Brain microvascular endothelial cell (primary cell): ENCODE measurements around the gene PMVK.

ENCODE experiments used
- DNase-seq: peaks from one replicate; pipeline ENCODE4 v3.0.0-alpha.2; 2020
- H3K27ac ChIP-seq: fragments of 250-450 bp; sonication (Bioruptor Pico); 2 replicates; pipeline ENCODE4 v1.5.1; 2020; ENCODE audit warnings: mild to moderate bottlenecking, moderate library complexity
- H3K27me3 ChIP-seq: fragments of 250-450 bp; sonication (Bioruptor Pico); replicated peaks from 2 replicates; pipeline ENCODE4 v1.5.1; 2020; ENCODE audit warnings: mild to moderate bottlenecking
- H3K36me3 ChIP-seq: fragments of 250-450 bp; sonication (Bioruptor Pico); replicated peaks from 2 replicates; pipeline ENCODE4 v1.5.1; 2020; ENCODE audit warnings: mild to moderate bottlenecking
- H3K4me3 ChIP-seq: 2 replicates; pipeline ENCODE4 v1.5.1; 2011; ENCODE audit warnings: low read depth, mild to moderate bottlenecking, control low read depth, low read length, moderate library complexity
- in situ Hi-C: cut with HindIII; loops from 2 replicates; pipeline ENCODE4 v1.10.0; 2017; ENCODE audit warnings: low sequenced_read_pairs, low pct_ligation_motif_present
- TF ChIP-seq, protein P1 (sequence below): IDR thresholded peaks from 2 replicates; pipeline ENCODE4 v1.5.1; 2011; ENCODE audit warnings: low read depth, mild to moderate bottlenecking, moderate library complexity, low read length, control low read depth, inconsistent platforms; ENCODE audit errors: missing control alignments

PMVK gene

DNA sequence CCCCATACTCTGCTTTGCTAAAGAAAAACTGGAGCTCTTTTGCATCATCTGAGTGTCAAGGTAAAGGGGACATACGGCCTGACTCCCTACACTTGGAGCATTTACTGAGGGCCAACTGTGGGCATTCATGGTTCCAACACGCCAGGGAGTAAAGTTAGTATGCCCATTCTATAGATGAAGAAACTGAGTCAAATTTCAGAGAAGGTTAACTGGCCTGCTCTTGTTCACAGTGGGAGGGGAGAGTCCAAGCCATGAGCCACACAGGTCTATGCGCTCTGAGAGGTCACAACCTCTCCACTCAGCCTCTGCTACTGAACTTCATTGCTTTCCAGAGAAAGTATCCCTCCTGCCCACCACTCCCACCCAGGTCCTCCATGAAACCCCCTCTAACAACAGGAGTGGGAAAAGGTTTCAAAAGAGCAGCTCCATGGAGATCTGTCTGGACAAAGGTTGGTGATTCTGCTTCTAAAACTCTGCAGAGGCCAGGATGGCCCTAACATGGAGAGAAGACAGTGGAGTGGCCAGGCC, 59.6 kb downstream of the PMVK start:
- no peak overlapping the region for H3K27ac ChIP-seq
- in situ Hi-C loops, result no loop called here
- no peak overlapping the region for H3K4me3 ChIP-seq
- TF ChIP-seq, protein P1, sequence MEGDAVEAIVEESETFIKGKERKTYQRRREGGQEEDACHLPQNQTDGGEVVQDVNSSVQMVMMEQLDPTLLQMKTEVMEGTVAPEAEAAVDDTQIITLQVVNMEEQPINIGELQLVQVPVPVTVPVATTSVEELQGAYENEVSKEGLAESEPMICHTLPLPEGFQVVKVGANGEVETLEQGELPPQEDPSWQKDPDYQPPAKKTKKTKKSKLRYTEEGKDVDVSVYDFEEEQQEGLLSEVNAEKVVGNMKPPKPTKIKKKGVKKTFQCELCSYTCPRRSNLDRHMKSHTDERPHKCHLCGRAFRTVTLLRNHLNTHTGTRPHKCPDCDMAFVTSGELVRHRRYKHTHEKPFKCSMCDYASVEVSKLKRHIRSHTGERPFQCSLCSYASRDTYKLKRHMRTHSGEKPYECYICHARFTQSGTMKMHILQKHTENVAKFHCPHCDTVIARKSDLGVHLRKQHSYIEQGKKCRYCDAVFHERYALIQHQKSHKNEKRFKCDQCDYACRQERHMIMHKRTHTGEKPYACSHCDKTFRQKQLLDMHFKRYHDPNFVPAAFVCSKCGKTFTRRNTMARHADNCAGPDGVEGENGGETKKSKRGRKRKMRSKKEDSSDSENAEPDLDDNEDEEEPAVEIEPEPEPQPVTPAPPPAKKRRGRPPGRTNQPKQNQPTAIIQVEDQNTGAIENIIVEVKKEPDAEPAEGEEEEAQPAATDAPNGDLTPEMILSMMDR, result no peak
- peaks cover 7% of the 10 kb centered on the region for H3K27me3 ChIP-seq
- H3K36me3 ChIP-seq, result no peaks in the 10 kb centered on the region
- no peak for DNase-seq
